GM23338 (cell line): ENCODE results near the gene PSMD13. TPM values are rescaled to one million over a fixed set of nuclear protein-coding genes. Genes with fewer than 3 reads are reported as not detected.

Experiments used
- ATAC-seq: fragments of 200-7000 bp; cut with Tn5 transposase; 3 replicates; pipeline ENCODE4 v1.9.1; 2020
- DNase-seq: peaks from one replicate; pipeline ENCODE4 v3.0.0-alpha.2; 2015; ENCODE audit warnings: low spot score
- H2AFZ ChIP-seq: fragments of 200-600 bp; sonication (generic); 2 replicates; pipeline ENCODE4 v1.8.0; 2016; ENCODE audit warnings: antibody characterized with exemption, mild to moderate bottlenecking, moderate library complexity
- H3F3A ChIP-seq: fragments of 200-600 bp; sonication (generic); replicated peaks from 2 replicates; pipeline ENCODE4 v1.8.0; 2017; ENCODE audit warnings: antibody characterized with exemption, mixed run types, low read depth
- H3K27ac ChIP-seq: fragments of 200-600 bp; sonication (generic); 2 replicates; pipeline ENCODE4 v1.6.1; 2016; ENCODE audit warnings: low read depth
- H3K27me3 ChIP-seq: fragments of 200-600 bp; sonication (generic); 2 replicates; pipeline ENCODE4 v1.8.0; 2016; ENCODE audit warnings: mild to moderate bottlenecking, mixed run types, moderate library complexity; ENCODE audit not compliant: insufficient read depth
- H3K36me3 ChIP-seq: fragments of 200-600 bp; sonication (generic); 2 replicates; pipeline ENCODE4 v1.8.0; 2016; ENCODE audit warnings: mild to moderate bottlenecking; ENCODE audit not compliant: insufficient read depth
- H3K4me1 ChIP-seq: fragments of 200-600 bp; sonication (generic); 2 replicates; pipeline ENCODE4 v1.8.0; 2016; ENCODE audit warnings: mild to moderate bottlenecking, moderate library complexity; ENCODE audit not compliant: insufficient read depth
- H3K4me2 ChIP-seq: fragments of 200-600 bp; sonication (generic); 2 replicates; pipeline ENCODE4 v1.7.1; 2017; ENCODE audit warnings: mixed run types
- H3K4me3 ChIP-seq: fragments of 200-600 bp; sonication (generic); 2 replicates; pipeline ENCODE4 v1.6.1; 2016; ENCODE audit warnings: mixed run types
- H3K79me2 ChIP-seq: fragments of 200-600 bp; sonication (generic); replicated peaks from 2 replicates; pipeline ENCODE4 v1.8.0; 2017; ENCODE audit warnings: mild to moderate bottlenecking; ENCODE audit not compliant: insufficient read depth
- H3K9me2 ChIP-seq: fragments of 200-600 bp; sonication (generic); 2 replicates; pipeline ENCODE4 v1.8.0; 2017; ENCODE audit not compliant: insufficient read depth
- H4K20me1 ChIP-seq: fragments of 200-600 bp; sonication (generic); replicated peaks from 2 replicates; pipeline ENCODE4 v1.8.0; 2017; ENCODE audit warnings: mild to moderate bottlenecking; ENCODE audit not compliant: insufficient read depth
- H3K27ac Mint-ChIP-seq: 2 replicates; pipeline ENCODE4 v1.8.0; 2020; ENCODE audit warnings: inconsistent platforms, mild to moderate bottlenecking, moderate library complexity, mixed read lengths
- H3K27me3 Mint-ChIP-seq: 3 replicates; pipeline ENCODE4 v1.8.0; 2022; ENCODE audit warnings: low read depth, mild to moderate bottlenecking, moderate library complexity, mixed read lengths, inconsistent platforms; ENCODE audit not compliant: insufficient read depth, poor library complexity
- H3K36me3 Mint-ChIP-seq: 3 replicates; pipeline ENCODE4 v1.8.0; 2021; ENCODE audit warnings: low read depth, mild to moderate bottlenecking, inconsistent platforms, moderate library complexity, mixed read lengths
- H3K4me1 Mint-ChIP-seq: 3 replicates; pipeline ENCODE4 v1.8.0; 2020; ENCODE audit warnings: mild to moderate bottlenecking, inconsistent platforms, mixed read lengths
- H3K4me3 Mint-ChIP-seq: 3 replicates; pipeline ENCODE4 v1.8.0; 2021; ENCODE audit warnings: moderate library complexity, mild to moderate bottlenecking, inconsistent platforms, mixed read lengths
- H3K9me3 Mint-ChIP-seq: 3 replicates; pipeline ENCODE4 v1.8.0; 2020; ENCODE audit warnings: moderate library complexity, mild to moderate bottlenecking, inconsistent platforms, mixed read lengths
- EZH2 ChIP-seq: fragments of 200-600 bp; sonication (generic); IDR thresholded peaks from one replicate; pipeline ENCODE4 v1.8.0; 2017; ENCODE audit warnings: antibody characterized with exemption, mild to moderate bottlenecking, low read depth; ENCODE audit not compliant: unreplicated experiment
- JUNB ChIP-seq: IDR thresholded peaks from one replicate; pipeline ENCODE4 v1.6.1; 2016; ENCODE audit warnings: antibody characterized with exemption; ENCODE audit not compliant: unreplicated experiment
- POLR2AphosphoS5 ChIP-seq: IDR thresholded peaks from 2 replicates; pipeline ENCODE4 v1.6.1; 2016; ENCODE audit warnings: antibody characterized with exemption, low read depth
- ZNF331 ChIP-seq: fragments of 250-450 bp; sonication (Bioruptor Pico); IDR thresholded peaks from 2 replicates; pipeline ENCODE4 v1.5.0; 2020; ENCODE audit warnings: low read depth, mild to moderate bottlenecking, moderate library complexity
- polyA plus RNA-seq: library from polyadenylated mRNA; unstranded; fragments of >200 nt; fragmentation: Nextera tagmentation; extraction: Ambion mirVana; gene quantifications from 2 replicates; pipeline ENCODE4 v1.2.1, GENCODE V29; 2016
- total RNA-seq: library from RNA; depleted of rRNA; stranded (reverse); fragments of >200 nt; shearing (Covaris generic); gene quantifications from 2 replicates; pipeline ENCODE4 v1.2.3, GENCODE V29; 2014
- TF ChIP-seq, protein P1 (sequence below): IDR thresholded peaks from 2 replicates; pipeline ENCODE4 v1.6.1; 2016; ENCODE audit warnings: antibody characterized with exemption
- TF ChIP-seq, protein P2 (sequence below), 2 experiments: fragments of 200-600 bp in 1 of 2; sonication (generic) in 1 of 2; conservative IDR thresholded peaks; 2 replicates each; pipeline versions ENCODE4 v1.5.1 to v1.6.1; 2016 to 2017; ENCODE audit warnings: antibody characterized with exemption in 2 of 2, low read depth in 2 of 2, mild to moderate bottlenecking in 2 of 2, moderate library complexity in 1 of 2
- TF ChIP-seq, protein P3 (sequence below): fragments of 250-450 bp; sonication (Bioruptor Pico); IDR thresholded peaks from 2 replicates; pipeline ENCODE4 v1.5.0; 2020; ENCODE audit warnings: mild to moderate bottlenecking, moderate library complexity

Gene PSMD13
- total and polyA plus RNA-seq, 2 experiments from 2014 or later: 111 to 114 TPM

DNA sequence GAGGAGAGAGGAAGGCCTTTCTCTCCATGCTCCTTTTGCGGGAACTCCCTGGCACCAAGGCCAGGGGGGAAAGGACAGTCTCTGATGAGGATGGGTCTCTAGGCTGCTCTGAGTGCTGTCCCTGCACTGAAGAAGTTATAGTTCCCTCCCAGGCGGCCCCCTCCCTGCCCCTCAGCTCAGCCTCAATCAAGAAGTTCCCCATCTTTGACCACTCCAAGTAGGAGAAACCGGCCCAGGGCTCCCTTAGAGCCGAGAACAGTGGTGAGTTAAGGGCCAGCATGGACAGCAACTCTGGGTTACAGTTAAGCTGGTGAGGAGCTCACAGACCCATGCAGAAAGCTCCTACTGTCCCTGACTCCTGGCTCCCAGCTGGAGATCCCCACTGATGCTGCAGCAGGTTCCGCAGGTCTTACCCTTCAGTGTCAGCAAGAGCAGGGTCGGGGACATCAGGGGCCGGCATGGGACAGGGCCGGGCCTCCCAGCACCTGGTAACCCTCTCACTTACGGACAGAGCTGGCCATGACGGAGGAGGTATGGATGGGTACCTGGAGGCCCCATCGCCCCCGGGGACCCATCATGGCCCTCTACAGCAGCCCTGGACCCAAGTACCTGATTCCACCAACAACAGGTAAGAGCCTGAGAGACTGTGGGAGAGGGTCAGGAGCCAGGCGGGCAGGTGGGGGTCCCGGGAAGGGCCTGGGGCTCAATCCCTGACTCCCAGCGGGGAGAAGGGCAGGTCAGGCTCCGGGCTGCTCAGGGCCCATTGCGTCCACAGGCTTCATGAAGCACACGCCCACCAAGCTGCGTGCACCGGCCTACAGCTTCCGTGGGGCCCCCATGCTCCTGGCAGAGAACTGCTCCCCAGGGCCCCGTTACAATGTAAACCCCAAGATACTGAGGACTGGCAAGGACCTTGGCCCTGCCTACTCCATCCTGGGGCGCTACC, 39.7 kb upstream of the PSMD13 start (continued):
- TF ChIP-seq ZNF331 (CRISPR knock-in tag) (no peak), EZH2 (no peak)
- TF ChIP-seq, protein P1, sequence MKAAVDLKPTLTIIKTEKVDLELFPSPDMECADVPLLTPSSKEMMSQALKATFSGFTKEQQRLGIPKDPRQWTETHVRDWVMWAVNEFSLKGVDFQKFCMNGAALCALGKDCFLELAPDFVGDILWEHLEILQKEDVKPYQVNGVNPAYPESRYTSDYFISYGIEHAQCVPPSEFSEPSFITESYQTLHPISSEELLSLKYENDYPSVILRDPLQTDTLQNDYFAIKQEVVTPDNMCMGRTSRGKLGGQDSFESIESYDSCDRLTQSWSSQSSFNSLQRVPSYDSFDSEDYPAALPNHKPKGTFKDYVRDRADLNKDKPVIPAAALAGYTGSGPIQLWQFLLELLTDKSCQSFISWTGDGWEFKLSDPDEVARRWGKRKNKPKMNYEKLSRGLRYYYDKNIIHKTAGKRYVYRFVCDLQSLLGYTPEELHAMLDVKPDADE: no peak

DNA sequence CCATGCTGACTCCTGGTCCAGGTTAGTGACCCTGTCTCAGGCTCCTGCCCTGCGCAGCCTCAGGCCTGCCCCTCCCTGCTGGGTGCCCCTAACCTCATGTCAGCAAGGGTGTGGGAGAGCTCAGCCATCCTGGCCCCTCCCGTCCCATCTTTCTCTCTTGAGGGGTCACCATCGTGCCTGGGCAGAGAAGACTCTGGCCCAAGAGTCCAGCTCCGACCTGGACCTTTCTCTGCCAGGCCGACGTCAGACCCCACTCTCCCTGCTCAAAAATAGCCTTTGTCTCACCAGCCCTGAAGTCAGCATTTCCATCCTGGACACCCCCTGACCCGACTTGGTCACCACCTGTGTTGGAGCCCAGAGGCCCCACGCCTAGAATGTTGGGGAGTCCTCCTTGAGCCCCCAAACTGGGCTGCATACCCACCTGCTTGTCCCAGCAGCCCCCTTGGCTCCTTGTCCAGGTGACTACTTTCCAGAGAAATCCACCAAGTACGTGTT, 39.0 kb upstream of the PSMD13 start:
- no peak for ATAC-seq
- H3K4me1 Mint-ChIP-seq: no peaks in the 10 kb centered on the region; the same call in 2 of the 3 replicates
- no peaks in the 10 kb centered on the region for H3F3A ChIP-seq
- DNase-seq: no peak
- H3K4me2 ChIP-seq: no peak overlapping the region
- peaks cover 2% of the 10 kb centered on the region for H3K9me3 Mint-ChIP-seq
- TF ChIP-seq, protein P2, sequence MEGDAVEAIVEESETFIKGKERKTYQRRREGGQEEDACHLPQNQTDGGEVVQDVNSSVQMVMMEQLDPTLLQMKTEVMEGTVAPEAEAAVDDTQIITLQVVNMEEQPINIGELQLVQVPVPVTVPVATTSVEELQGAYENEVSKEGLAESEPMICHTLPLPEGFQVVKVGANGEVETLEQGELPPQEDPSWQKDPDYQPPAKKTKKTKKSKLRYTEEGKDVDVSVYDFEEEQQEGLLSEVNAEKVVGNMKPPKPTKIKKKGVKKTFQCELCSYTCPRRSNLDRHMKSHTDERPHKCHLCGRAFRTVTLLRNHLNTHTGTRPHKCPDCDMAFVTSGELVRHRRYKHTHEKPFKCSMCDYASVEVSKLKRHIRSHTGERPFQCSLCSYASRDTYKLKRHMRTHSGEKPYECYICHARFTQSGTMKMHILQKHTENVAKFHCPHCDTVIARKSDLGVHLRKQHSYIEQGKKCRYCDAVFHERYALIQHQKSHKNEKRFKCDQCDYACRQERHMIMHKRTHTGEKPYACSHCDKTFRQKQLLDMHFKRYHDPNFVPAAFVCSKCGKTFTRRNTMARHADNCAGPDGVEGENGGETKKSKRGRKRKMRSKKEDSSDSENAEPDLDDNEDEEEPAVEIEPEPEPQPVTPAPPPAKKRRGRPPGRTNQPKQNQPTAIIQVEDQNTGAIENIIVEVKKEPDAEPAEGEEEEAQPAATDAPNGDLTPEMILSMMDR (conservative IDR thresholded peaks at IDR 0.05; ENCODE audit: low read depth in 2 of 2): no peak
- TF ChIP-seq JUNB (no peak), POLR2AphosphoS5 (no peak)
- TF ChIP-seq, protein P3, sequence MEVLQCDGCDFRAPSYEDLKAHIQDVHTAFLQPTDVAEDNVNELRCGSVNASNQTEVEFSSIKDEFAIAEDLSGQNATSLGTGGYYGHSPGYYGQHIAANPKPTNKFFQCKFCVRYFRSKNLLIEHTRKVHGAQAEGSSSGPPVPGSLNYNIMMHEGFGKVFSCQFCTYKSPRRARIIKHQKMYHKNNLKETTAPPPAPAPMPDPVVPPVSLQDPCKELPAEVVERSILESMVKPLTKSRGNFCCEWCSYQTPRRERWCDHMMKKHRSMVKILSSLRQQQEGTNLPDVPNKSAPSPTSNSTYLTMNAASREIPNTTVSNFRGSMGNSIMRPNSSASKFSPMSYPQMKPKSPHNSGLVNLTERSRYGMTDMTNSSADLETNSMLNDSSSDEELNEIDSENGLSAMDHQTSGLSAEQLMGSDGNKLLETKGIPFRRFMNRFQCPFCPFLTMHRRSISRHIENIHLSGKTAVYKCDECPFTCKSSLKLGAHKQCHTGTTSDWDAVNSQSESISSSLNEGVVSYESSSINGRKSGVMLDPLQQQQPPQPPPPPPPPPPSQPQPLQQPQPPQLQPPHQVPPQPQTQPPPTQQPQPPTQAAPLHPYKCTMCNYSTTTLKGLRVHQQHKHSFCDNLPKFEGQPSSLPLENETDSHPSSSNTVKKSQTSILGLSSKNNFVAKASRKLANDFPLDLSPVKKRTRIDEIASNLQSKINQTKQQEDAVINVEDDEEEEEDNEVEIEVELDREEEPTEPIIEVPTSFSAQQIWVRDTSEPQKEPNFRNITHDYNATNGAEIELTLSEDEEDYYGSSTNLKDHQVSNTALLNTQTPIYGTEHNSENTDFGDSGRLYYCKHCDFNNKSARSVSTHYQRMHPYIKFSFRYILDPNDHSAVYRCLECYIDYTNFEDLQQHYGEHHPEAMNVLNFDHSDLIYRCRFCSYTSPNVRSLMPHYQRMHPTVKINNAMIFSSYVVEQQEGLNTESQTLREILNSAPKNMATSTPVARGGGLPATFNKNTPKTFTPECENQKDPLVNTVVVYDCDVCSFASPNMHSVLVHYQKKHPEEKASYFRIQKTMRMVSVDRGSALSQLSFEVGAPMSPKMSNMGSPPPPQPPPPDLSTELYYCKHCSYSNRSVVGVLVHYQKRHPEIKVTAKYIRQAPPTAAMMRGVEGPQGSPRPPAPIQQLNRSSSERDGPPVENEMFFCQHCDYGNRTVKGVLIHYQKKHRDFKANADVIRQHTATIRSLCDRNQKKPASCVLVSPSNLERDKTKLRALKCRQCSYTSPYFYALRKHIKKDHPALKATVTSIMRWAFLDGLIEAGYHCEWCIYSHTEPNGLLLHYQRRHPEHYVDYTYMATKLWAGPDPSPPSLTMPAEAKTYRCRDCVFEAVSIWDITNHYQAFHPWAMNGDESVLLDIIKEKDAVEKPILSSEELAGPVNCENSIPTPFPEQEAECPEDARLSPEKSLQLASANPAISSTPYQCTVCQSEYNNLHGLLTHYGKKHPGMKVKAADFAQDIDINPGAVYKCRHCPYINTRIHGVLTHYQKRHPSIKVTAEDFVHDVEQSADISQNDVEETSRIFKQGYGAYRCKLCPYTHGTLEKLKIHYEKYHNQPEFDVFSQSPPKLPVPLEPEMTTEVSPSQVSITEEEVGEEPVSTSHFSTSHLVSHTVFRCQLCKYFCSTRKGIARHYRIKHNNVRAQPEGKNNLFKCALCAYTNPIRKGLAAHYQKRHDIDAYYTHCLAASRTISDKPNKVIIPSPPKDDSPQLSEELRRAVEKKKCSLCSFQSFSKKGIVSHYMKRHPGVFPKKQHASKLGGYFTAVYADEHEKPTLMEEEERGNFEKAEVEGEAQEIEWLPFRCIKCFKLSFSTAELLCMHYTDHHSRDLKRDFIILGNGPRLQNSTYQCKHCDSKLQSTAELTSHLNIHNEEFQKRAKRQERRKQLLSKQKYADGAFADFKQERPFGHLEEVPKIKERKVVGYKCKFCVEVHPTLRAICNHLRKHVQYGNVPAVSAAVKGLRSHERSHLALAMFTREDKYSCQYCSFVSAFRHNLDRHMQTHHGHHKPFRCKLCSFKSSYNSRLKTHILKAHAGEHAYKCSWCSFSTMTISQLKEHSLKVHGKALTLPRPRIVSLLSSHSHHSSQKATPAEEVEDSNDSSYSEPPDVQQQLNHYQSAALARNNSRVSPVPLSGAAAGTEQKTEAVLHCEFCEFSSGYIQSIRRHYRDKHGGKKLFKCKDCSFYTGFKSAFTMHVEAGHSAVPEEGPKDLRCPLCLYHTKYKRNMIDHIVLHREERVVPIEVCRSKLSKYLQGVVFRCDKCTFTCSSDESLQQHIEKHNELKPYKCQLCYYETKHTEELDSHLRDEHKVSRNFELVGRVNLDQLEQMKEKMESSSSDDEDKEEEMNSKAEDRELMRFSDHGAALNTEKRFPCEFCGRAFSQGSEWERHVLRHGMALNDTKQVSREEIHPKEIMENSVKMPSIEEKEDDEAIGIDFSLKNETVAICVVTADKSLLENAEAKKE (CRISPR knock-in tag): no peak
- no peaks in the 10 kb centered on the region for H4K20me1 ChIP-seq
- no peaks in the 10 kb centered on the region for H3K9me2 ChIP-seq
- no peaks in the 10 kb centered on the region for H3K36me3 ChIP-seq
- no peak overlapping the region for H3K4me3 ChIP-seq
- H3K4me1 ChIP-seq: no peaks in the 10 kb centered on the region
- H3K27me3 Mint-ChIP-seq: peaks cover 7% of the 10 kb centered on the region
- H3K4me3 Mint-ChIP-seq: no peak overlapping the region
- no peak overlapping the region for H3K27ac ChIP-seq
- H3K36me3 Mint-ChIP-seq: no peaks in the 10 kb centered on the region; the same call in 2 of the 3 replicates
- H3K27ac Mint-ChIP-seq: no peak overlapping the region
- H3K27me3 ChIP-seq: no peaks in the 10 kb centered on the region
- H3K79me2 ChIP-seq: no peaks in the 10 kb centered on the region
- no peak overlapping the region for H2AFZ ChIP-seq
